Endodermal cell (in vitro differentiated cells): Measurements from ENCODE around the gene CCL3. TPM values are rescaled to one million over a fixed set of nuclear protein-coding genes. Genes with fewer than 3 reads are reported as not detected.
"Not testable (repeated sequence)": the region's sequence is repeated elsewhere in the genome, so short reads cannot be mapped to it uniquely, and the experiment has no call there.

ENCODE experiments used
- DNase-seq: peaks from one replicate; pipeline ENCODE4 v3.0.0-alpha.2; 2017
- H3K27ac ChIP-seq: 2 replicates; pipeline ENCODE4 v1.5.1; 2013; ENCODE audit warnings: mild to moderate bottlenecking, low read depth, low read length, moderate library complexity
- H3K27me3 ChIP-seq: 2 replicates; pipeline ENCODE4 v1.6.1; 2013; ENCODE audit warnings: mild to moderate bottlenecking, low read length, moderate library complexity; ENCODE audit not compliant: insufficient read depth, control insufficient read depth, poor library complexity, severe bottlenecking
- H3K36me3 ChIP-seq: 2 replicates; pipeline ENCODE4 v1.7.0; 2013; ENCODE audit warnings: mild to moderate bottlenecking, low read length, moderate library complexity; ENCODE audit not compliant: control insufficient read depth, insufficient read depth
- H3K4me1 ChIP-seq: one replicate; pipeline ENCODE4 v1.7.0; 2013; ENCODE audit warnings: low read length; ENCODE audit not compliant: control insufficient read depth, insufficient read depth
- H3K4me3 ChIP-seq: 2 replicates; pipeline ENCODE4 v1.5.1; 2013; ENCODE audit warnings: mild to moderate bottlenecking, low read length, moderate library complexity
- H3K9ac ChIP-seq: 2 replicates; pipeline ENCODE4 v1.6.1; 2013; ENCODE audit warnings: mild to moderate bottlenecking, low read length, moderate library complexity; ENCODE audit not compliant: poor library complexity, severe bottlenecking; ENCODE audit errors: extremely low read depth
- H3K9me3 ChIP-seq: 2 replicates; pipeline ENCODE4 v1.6.1; 2013; ENCODE audit warnings: mild to moderate bottlenecking, low read length, moderate library complexity; ENCODE audit not compliant: control insufficient read depth
- H3K27ac Mint-ChIP-seq: 2 replicates; pipeline ENCODE4 v1.8.0; 2020; ENCODE audit warnings: mixed read lengths
- H3K27me3 Mint-ChIP-seq: 2 replicates; pipeline ENCODE4 v1.8.0; 2021; ENCODE audit warnings: mild to moderate bottlenecking, mixed read lengths; ENCODE audit not compliant: insufficient read depth
- H3K36me3 Mint-ChIP-seq: 2 replicates; pipeline ENCODE4 v1.8.0; 2020; ENCODE audit warnings: low read depth, mixed read lengths
- H3K4me1 Mint-ChIP-seq: 2 replicates; pipeline ENCODE4 v1.8.0; 2020; ENCODE audit warnings: mixed read lengths
- H3K4me3 Mint-ChIP-seq: 2 replicates; pipeline ENCODE4 v1.8.0; 2020; ENCODE audit warnings: mild to moderate bottlenecking, moderate library complexity, mixed read lengths
- H3K9me3 Mint-ChIP-seq: 2 replicates; pipeline ENCODE4 v1.8.0; 2020; ENCODE audit warnings: mild to moderate bottlenecking, mixed read lengths
- CTCF ChIP-seq: fragments of 200-600 bp; sonication (generic); conservative IDR thresholded peaks from 2 replicates; pipeline ENCODE4 v1.5.0; 2021; ENCODE audit warnings: antibody characterized with exemption, mild to moderate bottlenecking
- WGBS, 2 experiments: methylation state at CpG; one replicate each; pipeline versions ENCODE4 v1.1.5 to v1.1.7; 2013; ENCODE audit warnings: missing lambda C conversion rate in 2 of 2, mixed read lengths in 1 of 2; ENCODE audit not compliant: insufficient coverage in 1 of 2, insufficient read length in 1 of 2; 5-methylcytosine and 5-hydroxymethylcytosine counted together
- total RNA-seq, 2 donors: library from RNA; stranded (reverse); fragmentation: NEBNext Ultra II Directional in 1 of 2; extraction: Animal tissue kit (Norgen Biotek cat#: 25700) in 1 of 2; gene quantifications; 2 replicates in 1 of 2; 3 replicates in 1 of 2; pipeline ENCODE4 v1.2.1, GENCODE V29; 2021

Gene CCL3
- total RNA-seq, 2 donors from 2014 or later = not detected

- no peak overlapping the region for H3K9ac ChIP-seq
- no peak overlapping the region for H3K4me3 ChIP-seq
- Mint-ChIP-seq H3K36me3 (no peaks in the 10 kb centered on the region), H3K4me3 (no peak overlapping the region), H3K4me1 (no peaks in the 10 kb centered on the region), H3K9me3 (no peaks in the 10 kb centered on the region), H3K27ac (no peak overlapping the region), H3K27me3 (peaks cover 14% of the 10 kb centered on the region)
- peaks cover 18% of the 10 kb centered on the region for H3K27me3 ChIP-seq
- H3K36me3 ChIP-seq = no peaks in the 10 kb centered on the region
- no peak for TF ChIP-seq CTCF
- no peaks in the 10 kb centered on the region for H3K9me3 ChIP-seq
- no peaks in the 10 kb centered on the region for H3K4me1 ChIP-seq
- no peak overlapping the region for H3K27ac ChIP-seq
- WGBS, 2 experiments = 100% methylated on average over 1 of the region's 1 CpG; no CpG with 5 or more reads in 1 of the 2 experiments
- no peak for DNase-seq
Observed at GRCh38 chr17:36095992-36096391, 6.0 kb upstream of the CCL3 start.

DNA sequence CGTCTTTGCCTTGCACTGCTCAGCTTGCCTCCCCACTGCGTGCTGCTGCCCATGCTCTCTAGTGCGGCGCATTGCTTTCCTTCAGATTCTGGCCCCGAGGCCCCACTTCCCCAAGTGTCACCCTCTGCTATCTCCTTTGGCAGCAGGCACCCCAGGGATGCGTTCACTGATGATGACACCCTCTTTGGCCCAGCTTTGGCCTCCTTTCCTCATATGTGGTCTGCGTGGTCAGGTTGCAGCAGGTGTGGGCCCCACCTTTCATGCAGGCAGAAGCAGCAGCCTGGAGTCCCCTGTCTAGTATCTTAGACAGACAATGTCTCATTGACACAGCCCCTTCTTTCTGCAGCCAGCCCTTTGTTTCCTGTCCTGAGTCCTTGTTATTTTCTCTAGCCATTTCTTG is 4.8 kb upstream of the CCL3 start:
- Histone ChIP-seq H3K9me3 (no peaks in the 10 kb centered on the region), H3K4me1 (no peaks in the 10 kb centered on the region), H3K4me3 (no peak overlapping the region), H3K9ac (no peak overlapping the region), H3K27me3 (peaks cover 11% of the 10 kb centered on the region), H3K36me3 (no peaks in the 10 kb centered on the region), H3K27ac (no peak overlapping the region)
- Mint-ChIP-seq H3K36me3 (no peaks in the 10 kb centered on the region), H3K9me3 (no peaks in the 10 kb centered on the region), H3K4me3 (no peak overlapping the region), H3K27me3 (peaks cover 15% of the 10 kb centered on the region), H3K27ac (no peak overlapping the region), H3K4me1 (no peaks in the 10 kb centered on the region)
- TF ChIP-seq CTCF = no peak
- 90 to 95% methylated on average over 3 to 7 of the region's 7 CpGs for WGBS, 2 experiments
- no peak for DNase-seq

GRCh38 chr17:36094232-36094631 is 4.3 kb upstream of the CCL3 start:
- no peak overlapping the region for H3K4me3 Mint-ChIP-seq
- 92% methylated on average over 1 of the region's 1 CpG; no CpG with 5 or more reads in 1 of the 2 experiments for WGBS, 2 experiments

DNA sequence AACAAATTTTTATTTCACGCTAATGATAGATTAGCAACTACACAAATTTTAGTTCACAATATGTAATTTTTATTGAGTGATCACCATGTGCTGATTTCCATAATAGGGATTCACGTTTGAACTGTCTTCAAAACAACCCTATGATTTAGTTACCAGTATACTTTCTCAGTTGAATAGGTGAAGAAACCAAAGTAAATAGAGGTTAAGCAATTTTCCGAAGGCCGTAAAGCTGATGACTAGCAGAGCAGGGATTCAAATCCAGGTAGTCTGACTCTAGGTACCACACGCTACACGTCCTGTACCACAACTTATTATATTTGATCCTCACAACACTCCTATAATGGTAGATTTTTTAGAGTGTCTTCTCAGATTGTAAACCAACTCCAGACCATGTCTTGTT is 2.8 kb upstream of the CCL3 start:
- not testable (repeated sequence) for H3K4me1 Mint-ChIP-seq, H3K27ac Mint-ChIP-seq, H3K36me3 ChIP-seq, H3K4me3 ChIP-seq, DNase-seq, H3K4me1 ChIP-seq, H3K27ac ChIP-seq, H3K36me3 Mint-ChIP-seq, H3K9me3 Mint-ChIP-seq, H3K9ac ChIP-seq, H3K9me3 ChIP-seq, H3K27me3 ChIP-seq, H3K4me3 Mint-ChIP-seq, H3K27me3 Mint-ChIP-seq
- 95 to 100% methylated on average over 1 to 5 of the region's 6 CpGs for WGBS, 2 experiments

More at GRCh38 chr17:36094232-36094631, 4.3 kb upstream of the CCL3 start:
- Mint-ChIP-seq H3K36me3 (no peaks in the 10 kb centered on the region), H3K9me3 (no peaks in the 10 kb centered on the region), H3K27ac (no peak overlapping the region), H3K4me1 (no peaks in the 10 kb centered on the region), H3K27me3 (peaks cover 11% of the 10 kb centered on the region)
- no peak overlapping the region for H3K4me3 ChIP-seq
- no peaks in the 10 kb centered on the region for H3K36me3 ChIP-seq
- H3K9ac ChIP-seq = no peak overlapping the region
- no peaks in the 10 kb centered on the region for H3K9me3 ChIP-seq
- DNase-seq = no peak
- H3K27me3 ChIP-seq = peaks cover 6% of the 10 kb centered on the region
- no peaks in the 10 kb centered on the region for H3K4me1 ChIP-seq
- H3K27ac ChIP-seq = no peak overlapping the region
- no peak for TF ChIP-seq CTCF
